Stimulated activated naive B cell treated with anti-CD40 and anti-IgM and Interleukin-4, amounts not matched to agents 10 μg/mL and 1 μg/mL and 100 μg/mL, for 72 hours (primary cell): ENCODE results near the gene MOB2.

Experiments
- ATAC-seq, 2 donors: fragments of 150-1000 bp; cut with Tn5 transposase; replicated peaks; 2 replicates each; pipeline ENCODE4 v1.10.0; 2021; ENCODE audit warnings: moderate library complexity in 1 of 2
- DNase-seq: peaks from one replicate; pipeline ENCODE4 v3.0.0; 2021
- H3K27ac Mint-ChIP-seq: one replicate; pipeline ENCODE4 v1.8.0; 2022; ENCODE audit warnings: mild to moderate bottlenecking, mixed read lengths
- H3K27me3 Mint-ChIP-seq, 2 donors: one replicate each; pipeline ENCODE4 v1.8.0; 2022; ENCODE audit warnings: mixed read lengths in 2 of 2
- H3K36me3 Mint-ChIP-seq, 2 donors: one replicate each; pipeline ENCODE4 v1.8.0; 2022; ENCODE audit warnings: mixed read lengths in 2 of 2, mild to moderate bottlenecking in 1 of 2
- H3K4me1 Mint-ChIP-seq, 2 donors: one replicate each; pipeline ENCODE4 v1.8.0; 2022; ENCODE audit warnings: mixed read lengths in 2 of 2, mild to moderate bottlenecking in 1 of 2
- H3K4me3 Mint-ChIP-seq, 2 donors: one replicate each; pipeline ENCODE4 v1.8.0; 2022; ENCODE audit warnings: mild to moderate bottlenecking in 2 of 2, mixed read lengths in 2 of 2, moderate library complexity in 1 of 2
- H3K9me3 Mint-ChIP-seq, 2 donors: one replicate each; pipeline ENCODE4 v1.8.0; 2022; ENCODE audit warnings: mixed read lengths in 2 of 2, mild to moderate bottlenecking in 1 of 2

Gene MOB2

GRCh38 chr11:1481483-1481825, 5.1 kb downstream of the MOB2 start:
- ATAC-seq = no peak
- peaks cover 10 to 26% of the 10 kb centered on the region in 2 donors for H3K36me3 Mint-ChIP-seq
- no peak for DNase-seq
- no peak overlapping the region for H3K27ac Mint-ChIP-seq
- peaks cover 16 to 29% of the 10 kb centered on the region in 2 donors for H3K4me1 Mint-ChIP-seq
- H3K9me3 Mint-ChIP-seq = no peaks in the 10 kb centered on the region
- no peaks in the 10 kb centered on the region for H3K27me3 Mint-ChIP-seq
- H3K4me3 Mint-ChIP-seq = no peak overlapping the region

- Mint-ChIP-seq H3K27me3 (no peaks in the 10 kb centered on the region), H3K27ac (no peak overlapping the region), H3K4me1 (peaks cover 12 to 23% of the 10 kb centered on the region in 2 donors), H3K36me3 (peaks cover 12 to 31% of the 10 kb centered on the region in 2 donors), H3K4me3 (no peak overlapping the region), H3K9me3 (no peaks in the 10 kb centered on the region)
- ATAC-seq (no peak), DNase-seq (no peak)
Measured at GRCh38 chr11:1480555-1481482, 5.8 kb downstream of the MOB2 start.

- Mint-ChIP-seq H3K4me3 (no peak overlapping the region), H3K27me3 (no peaks in the 10 kb centered on the region), H3K9me3 (no peaks in the 10 kb centered on the region), H3K36me3 (peaks cover 15 to 34% of the 10 kb centered on the region in 2 donors), H3K4me1 (peaks cover 8 to 16% of the 10 kb centered on the region in 2 donors), H3K27ac (no peak overlapping the region)
- no peak for ATAC-seq
- DNase-seq = no peak
Measured at GRCh38 chr11:1480191-1480554, 6.4 kb downstream of the MOB2 start.

- Mint-ChIP-seq H3K27me3 (no peaks in the 10 kb centered on the region), H3K27ac (no peak overlapping the region), H3K36me3 (peaks cover 15 to 35% of the 10 kb centered on the region in 2 donors), H3K4me3 (no peak overlapping the region), H3K4me1 (peaks cover 5 to 12% of the 10 kb centered on the region in 2 donors), H3K9me3 (no peaks in the 10 kb centered on the region)
- ATAC-seq (no peak), DNase-seq (no peak)
Measured at GRCh38 chr11:1479678-1480118, 6.9 kb downstream of the MOB2 start.

- Mint-ChIP-seq H3K27ac (peak overlapping the region; percentile 1), H3K4me3 (no peak overlapping the region), H3K9me3 (no peaks in the 10 kb centered on the region), H3K36me3 (peaks cover 19 to 40% of the 10 kb centered on the region in 2 donors), H3K4me1 (peaks cover 5 to 11% of the 10 kb centered on the region in 2 donors), H3K27me3 (no peaks in the 10 kb centered on the region)
- ATAC-seq (no peak), DNase-seq (no peak)
Measured at GRCh38 chr11:1479006-1479677, 7.4 kb downstream of the MOB2 start.

- ATAC-seq (no peak), DNase-seq (no peak)
- Mint-ChIP-seq H3K27me3 (no peaks in the 10 kb centered on the region), H3K9me3 (no peaks in the 10 kb centered on the region), H3K4me1 (peaks cover 2 to 6% of the 10 kb centered on the region in 2 donors), H3K4me3 (no peak overlapping the region), H3K27ac (no peak overlapping the region), H3K36me3 (peaks cover 24 to 44% of the 10 kb centered on the region in 2 donors)
Measured at GRCh38 chr11:1478544-1478943, 8.0 kb downstream of the MOB2 start.

GRCh38 chr11:1478011-1478410, 8.6 kb downstream of the MOB2 start:
- DNase-seq (no peak), ATAC-seq (no peak)
- H3K36me3 Mint-ChIP-seq = peaks cover 24 to 44% of the 10 kb centered on the region in 2 donors
- H3K27me3 Mint-ChIP-seq = no peaks in the 10 kb centered on the region
- no peak overlapping the region for H3K4me3 Mint-ChIP-seq
- no peak overlapping the region for H3K27ac Mint-ChIP-seq
- H3K9me3 Mint-ChIP-seq = no peaks in the 10 kb centered on the region
- H3K4me1 Mint-ChIP-seq = peaks cover 0 to 1% of the 10 kb centered on the region in 2 donors

- DNase-seq (no peak), ATAC-seq (no peak)
- Mint-ChIP-seq H3K4me1 (no peaks in the 10 kb centered on the region), H3K4me3 (no peak overlapping the region), H3K36me3 (peaks cover 21 to 44% of the 10 kb centered on the region in 2 donors), H3K9me3 (no peaks in the 10 kb centered on the region), H3K27me3 (no peaks in the 10 kb centered on the region), H3K27ac (peak overlapping the region; percentile 68)
Measured at GRCh38 chr11:1476940-1477736, 9.4 kb downstream of the MOB2 start.

- H3K27ac Mint-ChIP-seq = peak overlapping the region; percentile 56
- no peak overlapping the region for H3K4me3 Mint-ChIP-seq
- H3K4me1 Mint-ChIP-seq = no peaks in the 10 kb centered on the region
- no peak for ATAC-seq
- DNase-seq = no peak
- no peaks in the 10 kb centered on the region for H3K27me3 Mint-ChIP-seq
- peaks cover 21 to 47% of the 10 kb centered on the region in 2 donors for H3K36me3 Mint-ChIP-seq
- no peaks in the 10 kb centered on the region for H3K9me3 Mint-ChIP-seq
Measured at GRCh38 chr11:1475841-1476240, 10.7 kb downstream of the MOB2 start.

- DNase-seq (no peak), ATAC-seq (no peak)
- no peak overlapping the region for H3K27ac Mint-ChIP-seq
- H3K27me3 Mint-ChIP-seq = no peaks in the 10 kb centered on the region
- no peaks in the 10 kb centered on the region for H3K9me3 Mint-ChIP-seq
- peaks cover 0 to 5% of the 10 kb centered on the region in 2 donors for H3K4me1 Mint-ChIP-seq
- peaks cover 24 to 42% of the 10 kb centered on the region in 2 donors for H3K36me3 Mint-ChIP-seq
- H3K4me3 Mint-ChIP-seq = no peak overlapping the region
Measured at GRCh38 chr11:1473786-1474185, 12.8 kb downstream of the MOB2 start.

- Mint-ChIP-seq H3K27me3 (no peaks in the 10 kb centered on the region), H3K4me1 (peaks cover 0 to 5% of the 10 kb centered on the region in 2 donors), H3K36me3 (peaks cover 22 to 43% of the 10 kb centered on the region in 2 donors), H3K9me3 (no peaks in the 10 kb centered on the region), H3K27ac (no peak overlapping the region), H3K4me3 (no peak overlapping the region)
- no peak for ATAC-seq
- no peak for DNase-seq
Measured at GRCh38 chr11:1473011-1473628, 13.5 kb downstream of the MOB2 start.

- peaks cover 0 to 5% of the 10 kb centered on the region in 2 donors for H3K4me1 Mint-ChIP-seq
- ATAC-seq = no peak
- peaks cover 22 to 39% of the 10 kb centered on the region in 2 donors for H3K36me3 Mint-ChIP-seq
- no peak overlapping the region for H3K4me3 Mint-ChIP-seq
- H3K27ac Mint-ChIP-seq = no peak overlapping the region
- no peaks in the 10 kb centered on the region for H3K9me3 Mint-ChIP-seq
- no peak for DNase-seq
- H3K27me3 Mint-ChIP-seq = no peaks in the 10 kb centered on the region
Measured at GRCh38 chr11:1472180-1473005, 14.2 kb downstream of the MOB2 start.

GRCh38 chr11:1471736-1472135, 14.8 kb downstream of the MOB2 start:
- Mint-ChIP-seq H3K4me3 (no peak overlapping the region), H3K36me3 (peaks cover 22 to 40% of the 10 kb centered on the region in 2 donors), H3K27ac (no peak overlapping the region), H3K27me3 (no peaks in the 10 kb centered on the region), H3K9me3 (no peaks in the 10 kb centered on the region), H3K4me1 (peaks cover 0 to 5% of the 10 kb centered on the region in 2 donors)
- DNase-seq = no peak
- no peak for ATAC-seq
